GM12878 (cell line): ENCODE measurements around the gene HCN4.

Source experiments
- CBX3 ChIP-seq: fragments of 200-600 bp; sonication (generic); IDR thresholded peaks from 2 replicates; pipeline ENCODE4 v1.6.1; 2016; ENCODE audit warnings: low read depth, borderline replicate concordance
- NRF1 ChIP-seq: conservative IDR thresholded peaks from 2 replicates; pipeline ENCODE4 v1.6.1; 2011; ENCODE audit warnings: mild to moderate bottlenecking, low read depth, low read length, improper control_type of control experiment
- ZNF217 ChIP-seq: fragments of 450-650 bp; IDR thresholded peaks from 2 replicates; pipeline ENCODE4 v1.6.1; 2017; ENCODE audit warnings: antibody characterized with exemption, mild to moderate bottlenecking
- ZNF274 ChIP-seq: IDR thresholded peaks from one replicate; pipeline ENCODE4 v1.8.0; 2011; ENCODE audit not compliant: insufficient read length, insufficient read depth
- TF ChIP-seq, protein P1 (sequence below), 3 experiments: IDR thresholded peaks in 2 of 3; conservative IDR thresholded peaks in 1 of 3; 2 replicates each; pipeline ENCODE4 v1.5.1; 2011; ENCODE audit warnings: low read depth in 3 of 3, low read length in 3 of 3, mild to moderate bottlenecking in 3 of 3, control low read depth in 2 of 3, moderate library complexity in 2 of 3, inconsistent platforms in 1 of 3, mixed read lengths in 1 of 3; ENCODE audit not compliant: control insufficient read depth in 2 of 3, insufficient read depth in 1 of 3; ENCODE audit errors: extremely low read depth in 1 of 3

DNA sequence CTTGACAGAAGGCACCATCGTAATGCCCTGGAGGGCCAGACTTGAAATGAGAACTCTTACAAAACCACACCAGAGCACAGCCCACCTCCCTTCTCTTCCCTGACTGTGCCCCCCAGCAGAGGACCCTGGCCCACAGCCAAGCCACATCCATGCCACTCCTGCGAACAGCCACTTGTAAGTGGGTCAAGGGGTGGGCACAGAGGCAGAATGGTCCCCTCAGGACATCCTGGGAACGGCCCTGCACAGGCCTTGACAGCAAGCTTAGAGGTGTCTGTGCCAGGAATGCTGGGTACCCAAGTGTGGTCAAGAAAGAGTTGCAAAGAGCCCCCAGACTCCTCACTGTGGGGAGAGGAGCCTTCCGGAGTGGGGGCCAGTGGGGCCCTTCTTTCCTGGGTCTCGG, 33.3 kb downstream of the HCN4 start:
- TF ChIP-seq ZNF274 (no peak), NRF1 (no peak), ZNF217 (no peak), CBX3 (no peak)
- TF ChIP-seq, protein P1, sequence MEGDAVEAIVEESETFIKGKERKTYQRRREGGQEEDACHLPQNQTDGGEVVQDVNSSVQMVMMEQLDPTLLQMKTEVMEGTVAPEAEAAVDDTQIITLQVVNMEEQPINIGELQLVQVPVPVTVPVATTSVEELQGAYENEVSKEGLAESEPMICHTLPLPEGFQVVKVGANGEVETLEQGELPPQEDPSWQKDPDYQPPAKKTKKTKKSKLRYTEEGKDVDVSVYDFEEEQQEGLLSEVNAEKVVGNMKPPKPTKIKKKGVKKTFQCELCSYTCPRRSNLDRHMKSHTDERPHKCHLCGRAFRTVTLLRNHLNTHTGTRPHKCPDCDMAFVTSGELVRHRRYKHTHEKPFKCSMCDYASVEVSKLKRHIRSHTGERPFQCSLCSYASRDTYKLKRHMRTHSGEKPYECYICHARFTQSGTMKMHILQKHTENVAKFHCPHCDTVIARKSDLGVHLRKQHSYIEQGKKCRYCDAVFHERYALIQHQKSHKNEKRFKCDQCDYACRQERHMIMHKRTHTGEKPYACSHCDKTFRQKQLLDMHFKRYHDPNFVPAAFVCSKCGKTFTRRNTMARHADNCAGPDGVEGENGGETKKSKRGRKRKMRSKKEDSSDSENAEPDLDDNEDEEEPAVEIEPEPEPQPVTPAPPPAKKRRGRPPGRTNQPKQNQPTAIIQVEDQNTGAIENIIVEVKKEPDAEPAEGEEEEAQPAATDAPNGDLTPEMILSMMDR (IDR thresholded peaks at IDR 0.05 in 2 of 3, conservative IDR thresholded peaks at IDR 0.05 in 1 of 3; ENCODE audit: control insufficient read depth in 2 of 3, extremely low read depth in 1 of 3, insufficient read depth in 1 of 3, low read depth in 3 of 3, low read length in 3 of 3): no peak
